ENCODE data around the gene NTRK2.
A peak's percentile ranks its signal among the peaks of the same experiment; 100 is the strongest.

Gene NTRK2

DNA sequence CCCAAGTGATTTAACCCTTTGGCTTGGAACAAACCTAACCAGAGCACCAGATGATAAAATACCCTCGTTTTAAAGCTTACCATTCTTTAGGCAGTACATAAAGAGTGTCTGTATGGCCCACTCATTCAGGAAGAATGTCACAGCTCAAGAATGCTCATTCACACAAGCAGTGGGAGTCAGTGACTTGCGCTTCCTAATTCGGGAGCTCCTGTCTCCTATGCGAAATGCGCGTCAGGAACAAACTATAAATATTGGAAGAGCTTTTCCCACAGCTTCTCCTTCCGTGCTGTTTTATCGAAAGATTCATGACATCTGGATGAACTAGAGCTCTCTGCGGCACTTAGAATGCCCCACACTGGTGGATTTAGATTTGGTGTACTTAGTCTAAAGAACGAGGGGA, 66.6 kb downstream of the NTRK2 start:
- Mint-ChIP-seq H3K36me3 (no peaks in the 10 kb centered on the region), H3K9me3 (no peaks in the 10 kb centered on the region), H3K27me3 (no peaks in the 10 kb centered on the region), H3K4me3 (no peak overlapping the region), H3K27ac (no peak overlapping the region), H3K4me1 (no peaks in the 10 kb centered on the region)
- CTCF ChIA-PET, result no interaction called here
- no peak for DNase-seq

DNA sequence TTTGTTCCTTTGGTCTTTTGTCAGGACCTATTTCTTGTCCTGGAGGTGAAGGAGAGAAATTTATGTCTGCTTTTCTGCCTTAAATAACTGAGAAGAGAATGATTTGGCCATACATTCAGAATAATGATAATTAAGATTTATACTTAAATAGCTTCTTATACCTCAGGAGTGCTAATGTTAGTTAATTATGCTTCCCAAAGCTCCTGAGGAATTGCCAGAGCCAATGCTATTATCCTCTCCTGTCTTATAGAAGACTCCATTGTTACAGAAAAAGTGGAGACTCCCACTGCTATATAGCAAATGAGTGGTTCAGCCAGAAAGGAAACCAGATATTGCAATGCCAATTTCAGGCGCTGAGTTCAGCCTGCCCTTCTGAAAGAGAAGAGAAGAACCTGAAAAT, 67.0 kb downstream of the NTRK2 start:
- Mint-ChIP-seq H3K9me3 (no peaks in the 10 kb centered on the region), H3K27me3 (no peaks in the 10 kb centered on the region), H3K36me3 (no peaks in the 10 kb centered on the region), H3K4me3 (no peak overlapping the region), H3K27ac (no peak overlapping the region), H3K4me1 (no peaks in the 10 kb centered on the region)
- no peak for DNase-seq
- CTCF ChIA-PET, result no interaction called here

DNA sequence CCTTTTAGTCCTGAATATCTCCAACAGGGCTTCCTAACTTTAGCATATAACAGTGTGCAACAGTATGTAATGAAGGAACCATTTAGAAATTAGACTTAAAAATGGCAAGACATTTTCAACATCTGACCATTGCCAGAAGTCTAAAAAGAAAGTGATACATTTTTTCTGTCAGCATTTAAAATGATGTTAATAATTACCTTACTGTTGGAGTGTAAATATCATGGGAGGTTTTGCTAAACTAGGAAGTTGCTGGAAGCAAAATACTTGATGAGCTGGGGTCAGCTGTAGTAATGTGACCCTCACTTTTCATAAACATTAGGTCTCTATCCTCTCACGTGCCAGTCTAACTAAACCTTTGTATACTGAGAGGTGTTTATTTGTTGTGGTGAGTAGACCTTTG, 68.8 kb downstream of the NTRK2 start:
- Mint-ChIP-seq H3K9me3 (no peaks in the 10 kb centered on the region), H3K27me3 (no peaks in the 10 kb centered on the region), H3K36me3 (no peaks in the 10 kb centered on the region), H3K4me3 (no peak overlapping the region), H3K4me1 (no peaks in the 10 kb centered on the region), H3K27ac (no peak overlapping the region)
- CTCF ChIA-PET, result interaction anchor here (0.6 kb wide), 1 partner anchor 91 kb away, joined by 3 read pairs; no protein-coding TSS in a partner anchor
- no peak for DNase-seq

DNA sequence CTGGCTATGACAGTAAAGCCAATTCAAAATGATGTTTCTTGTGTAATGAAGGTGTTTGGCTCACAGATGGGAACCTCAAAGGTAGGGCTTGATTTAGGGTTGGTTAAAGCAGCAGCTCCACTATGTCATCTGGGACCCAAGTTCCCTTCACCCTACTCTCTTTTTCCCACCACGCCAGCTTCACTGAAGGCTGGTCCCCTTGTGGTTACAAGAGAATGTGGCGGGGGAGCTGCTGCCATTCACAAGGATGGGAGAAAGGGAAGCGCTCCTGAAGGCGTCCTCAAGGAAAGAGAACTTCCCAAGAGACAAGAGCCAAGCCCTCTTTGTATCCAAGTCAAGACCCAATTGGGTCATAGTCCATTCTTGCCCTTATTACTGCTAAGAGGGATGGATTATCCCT, 72.7 kb downstream of the NTRK2 start:
- no peak for DNase-seq
- H3K27ac Mint-ChIP-seq, result no peak overlapping the region
- no peaks in the 10 kb centered on the region for H3K9me3 Mint-ChIP-seq
- CTCF ChIA-PET, result no interaction called here
- H3K4me1 Mint-ChIP-seq, result no peaks in the 10 kb centered on the region
- H3K27me3 Mint-ChIP-seq, result no peaks in the 10 kb centered on the region
- no peaks in the 10 kb centered on the region for H3K36me3 Mint-ChIP-seq
- H3K4me3 Mint-ChIP-seq, result no peak overlapping the region

GRCh38 chr9:84744195-84744594, 74.7 kb downstream of the NTRK2 start:
- H3K9me3 Mint-ChIP-seq, result no peaks in the 10 kb centered on the region
- H3K36me3 Mint-ChIP-seq, result no peaks in the 10 kb centered on the region
- CTCF ChIA-PET, result no interaction called here
- no peak overlapping the region for H3K4me3 Mint-ChIP-seq
- H3K27me3 Mint-ChIP-seq, result no peaks in the 10 kb centered on the region
- no peak overlapping the region for H3K27ac Mint-ChIP-seq
- H3K4me1 Mint-ChIP-seq, result no peaks in the 10 kb centered on the region
- DNase-seq, result no peak

GRCh38 chr9:84744726-84745125, 75.2 kb downstream of the NTRK2 start:
- H3K27ac Mint-ChIP-seq, result no peak overlapping the region
- no peaks in the 10 kb centered on the region for H3K9me3 Mint-ChIP-seq
- H3K27me3 Mint-ChIP-seq, result no peaks in the 10 kb centered on the region
- no peak overlapping the region for H3K4me3 Mint-ChIP-seq
- no peak for DNase-seq
- CTCF ChIA-PET, result no interaction called here
- H3K4me1 Mint-ChIP-seq, result no peaks in the 10 kb centered on the region
- no peaks in the 10 kb centered on the region for H3K36me3 Mint-ChIP-seq

GRCh38 chr9:84748112-84748511, 78.6 kb downstream of the NTRK2 start:
- no peaks in the 10 kb centered on the region for H3K36me3 Mint-ChIP-seq
- no peak overlapping the region for H3K4me3 Mint-ChIP-seq
- H3K27ac Mint-ChIP-seq, result no peak overlapping the region
- CTCF ChIA-PET, result no interaction called here
- H3K27me3 Mint-ChIP-seq, result no peaks in the 10 kb centered on the region
- H3K9me3 Mint-ChIP-seq, result no peaks in the 10 kb centered on the region
- DNase-seq, result no peak
- peaks cover 2% of the 10 kb centered on the region for H3K4me1 Mint-ChIP-seq

- CTCF ChIA-PET, result no interaction called here
- Mint-ChIP-seq H3K4me1 (peaks cover 2% of the 10 kb centered on the region), H3K9me3 (no peaks in the 10 kb centered on the region), H3K27me3 (no peaks in the 10 kb centered on the region), H3K27ac (no peak overlapping the region), H3K4me3 (no peak overlapping the region), H3K36me3 (no peaks in the 10 kb centered on the region)
- DNase-seq, result no peak
Measured at GRCh38 chr9:84750152-84750865, 80.8 kb downstream of the NTRK2 start.

- H3K27ac Mint-ChIP-seq, result peak overlapping the region; percentile 56
- no peaks in the 10 kb centered on the region for H3K9me3 Mint-ChIP-seq
- DNase-seq, result no peak
Measured at GRCh38 chr9:84751921-84752320, 82.4 kb downstream of the NTRK2 start.

GRCh38 chr9:84754461-84754860, 84.9 kb downstream of the NTRK2 start:
- Mint-ChIP-seq H3K9me3 (no peaks in the 10 kb centered on the region), H3K4me3 (no peak overlapping the region), H3K36me3 (no peaks in the 10 kb centered on the region), H3K27me3 (no peaks in the 10 kb centered on the region), H3K4me1 (peaks cover 6% of the 10 kb centered on the region), H3K27ac (no peak overlapping the region)
- CTCF ChIA-PET, result no interaction called here
- no peak for DNase-seq

More at GRCh38 chr9:84751921-84752320, 82.4 kb downstream of the NTRK2 start:
- Mint-ChIP-seq H3K4me1 (peaks cover 2% of the 10 kb centered on the region), H3K36me3 (no peaks in the 10 kb centered on the region), H3K4me3 (no peak overlapping the region), H3K27me3 (no peaks in the 10 kb centered on the region)
- CTCF ChIA-PET, result no interaction called here

DNA sequence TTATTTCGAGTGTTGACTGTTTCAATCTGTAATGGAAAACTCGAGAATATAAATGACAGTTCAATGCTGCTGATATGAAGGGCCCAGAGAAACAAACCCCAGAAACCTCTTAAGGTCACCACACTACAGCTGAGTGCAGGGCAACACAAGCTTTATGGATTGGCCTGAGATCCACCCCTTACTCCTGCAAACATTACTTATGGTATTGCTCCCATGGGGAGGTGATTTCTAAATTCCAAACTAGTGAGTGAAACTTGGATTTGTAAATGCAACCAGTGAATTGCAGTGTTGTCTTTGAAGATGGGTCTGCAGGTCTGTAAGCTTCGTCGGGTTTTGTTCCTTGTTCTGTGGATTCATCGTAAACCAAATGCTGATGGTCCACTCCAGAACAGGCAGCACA, 85.4 kb downstream of the NTRK2 start:
- Mint-ChIP-seq H3K9me3 (no peaks in the 10 kb centered on the region), H3K4me1 (peaks cover 10% of the 10 kb centered on the region), H3K27me3 (no peaks in the 10 kb centered on the region), H3K4me3 (no peak overlapping the region), H3K36me3 (no peaks in the 10 kb centered on the region), H3K27ac (no peak overlapping the region)
- DNase-seq, result no peak
- CTCF ChIA-PET, result no interaction called here

- Mint-ChIP-seq H3K27ac (no peak overlapping the region), H3K4me3 (no peak overlapping the region)
- CTCF ChIA-PET, result no interaction called here
Measured at GRCh38 chr9:84755380-84755779, 85.9 kb downstream of the NTRK2 start.

GRCh38 chr9:84756171-84756570, 86.6 kb downstream of the NTRK2 start:
- Mint-ChIP-seq H3K4me1 (peaks cover 12% of the 10 kb centered on the region), H3K36me3 (no peaks in the 10 kb centered on the region), H3K4me3 (no peak overlapping the region), H3K9me3 (no peaks in the 10 kb centered on the region), H3K27me3 (no peaks in the 10 kb centered on the region), H3K27ac (no peak overlapping the region)
- DNase-seq, result no peak
- CTCF ChIA-PET, result no interaction called here

More at GRCh38 chr9:84755380-84755779, 85.9 kb downstream of the NTRK2 start:
- no peak for DNase-seq
- H3K4me1 Mint-ChIP-seq, result peaks cover 10% of the 10 kb centered on the region
- H3K27me3 Mint-ChIP-seq, result no peaks in the 10 kb centered on the region
- H3K36me3 Mint-ChIP-seq, result no peaks in the 10 kb centered on the region
- H3K9me3 Mint-ChIP-seq, result no peaks in the 10 kb centered on the region

DNA sequence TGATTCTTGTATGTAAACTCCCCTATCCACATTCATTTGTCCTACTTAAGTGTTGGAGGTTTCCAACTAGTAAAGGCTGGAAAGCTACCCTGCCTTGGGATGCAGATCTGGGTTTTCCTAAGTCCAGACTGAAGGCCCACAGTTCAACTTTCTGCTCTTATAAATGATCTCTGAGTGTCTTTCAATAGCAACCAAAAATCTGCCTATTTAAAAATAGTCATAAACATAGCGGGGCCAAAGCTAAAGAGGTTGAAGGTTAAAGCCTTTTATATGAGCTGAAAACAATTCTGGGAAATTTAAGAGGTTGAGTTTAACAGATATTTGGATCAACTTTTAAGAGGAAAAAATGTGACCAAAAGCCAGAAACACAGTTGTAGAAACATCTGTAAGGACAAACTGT, 87.2 kb downstream of the NTRK2 start:
- H3K27me3 Mint-ChIP-seq, result no peaks in the 10 kb centered on the region
- H3K36me3 Mint-ChIP-seq, result no peaks in the 10 kb centered on the region
- no peak overlapping the region for H3K27ac Mint-ChIP-seq
- no peaks in the 10 kb centered on the region for H3K9me3 Mint-ChIP-seq
- H3K4me3 Mint-ChIP-seq, result no peak overlapping the region
- CTCF ChIA-PET, result no interaction called here
- H3K4me1 Mint-ChIP-seq, result peaks cover 12% of the 10 kb centered on the region
- no peak for DNase-seq

DNA sequence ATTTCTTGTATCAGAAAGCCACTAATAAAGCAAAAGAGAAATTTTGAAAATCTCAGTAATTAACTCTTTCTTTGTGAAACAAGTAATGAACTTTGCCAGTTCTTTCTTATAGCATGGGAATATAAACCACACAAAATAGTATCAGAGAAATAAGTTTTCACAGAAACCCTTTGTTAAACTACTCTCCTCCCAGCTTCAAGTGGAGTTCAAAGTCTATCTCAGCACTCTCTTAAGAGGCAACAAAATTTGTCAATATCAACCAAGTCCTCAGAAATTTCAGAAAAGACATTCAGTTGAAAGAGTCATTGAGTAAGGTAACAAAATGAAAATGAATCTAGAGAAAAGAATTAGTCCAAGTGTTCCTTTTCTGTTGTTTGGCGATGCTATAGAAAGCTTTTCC, 89.3 kb downstream of the NTRK2 start:
- no peaks in the 10 kb centered on the region for H3K9me3 Mint-ChIP-seq
- peaks cover 12% of the 10 kb centered on the region for H3K4me1 Mint-ChIP-seq
- H3K27me3 Mint-ChIP-seq, result no peaks in the 10 kb centered on the region
- no peak overlapping the region for H3K4me3 Mint-ChIP-seq
- no peak overlapping the region for H3K27ac Mint-ChIP-seq
- CTCF ChIA-PET, result no interaction called here
- H3K36me3 Mint-ChIP-seq, result no peaks in the 10 kb centered on the region
- DNase-seq, result no peak

GRCh38 chr9:84759300-84759750, 89.8 kb downstream of the NTRK2 start:
- Mint-ChIP-seq H3K27ac (no peak overlapping the region), H3K4me3 (no peak overlapping the region), H3K9me3 (no peaks in the 10 kb centered on the region), H3K36me3 (no peaks in the 10 kb centered on the region), H3K4me1 (peaks cover 12% of the 10 kb centered on the region), H3K27me3 (no peaks in the 10 kb centered on the region)
- no peak for DNase-seq
- CTCF ChIA-PET, result no interaction called here

All from activated naive CD4-positive, alpha-beta T cell treated with anti-CD3 and anti-CD28 coated beads, Interleukin-2, amount 10 ng/mL, durations not matched to agents 7 days and 5 days (primary cell).